ENCODE measurements around the gene TEDDM1. TPM values are rescaled to one million over a fixed set of nuclear protein-coding genes. Genes with fewer than 3 reads are reported as not detected.

TEDDM1 gene
- total RNA-seq, 3 donors from 2014 or later (not counting 1 experiment from before 2014, with no cell fraction given): not detected

- H3K9me3 ChIP-seq (ENCODE audit: control insufficient read depth, insufficient read depth, low read length): no peaks in the 10 kb centered on the region
- no peak overlapping the region for H3K4me3 ChIP-seq (ENCODE audit: low read length)
- Mint-ChIP-seq H3K27me3 (ENCODE audit: low read depth in 2 of 2) (peaks cover 12 to 17% of the 10 kb centered on the region in 2 donors), H3K4me1 (no peaks in the 10 kb centered on the region), H3K27ac (no peak overlapping the region), H3K9me3 (no peaks in the 10 kb centered on the region), H3K4me3 (no peak overlapping the region), H3K36me3 (no peaks in the 10 kb centered on the region)
- H3K27me3 ChIP-seq (ENCODE audit: control insufficient read depth, insufficient read depth, low read length): no peaks in the 10 kb centered on the region
- no peaks in the 10 kb centered on the region for H3K4me1 ChIP-seq (ENCODE audit: control insufficient read depth, insufficient read depth, low read length)
- no peaks in the 10 kb centered on the region for H3K36me3 ChIP-seq (ENCODE audit: control insufficient read depth, insufficient read depth, low read length)
- ATAC-seq (no peak), DNase-seq (no peak)
- 72% methylated on average over 3 of the region's 4 CpGs for WGBS (ENCODE audit: insufficient coverage)
- no peak for TF ChIP-seq CTCF (IDR thresholded peaks at IDR 0.05)
- intact Hi-C loops (cut with micrococcal nuclease): no loop called here
- H3K27ac ChIP-seq (ENCODE audit: low read length): no peak overlapping the region
Observed at GRCh38 chr1:182368903-182369302, 31.6 kb downstream of the TEDDM1 start.

GRCh38 chr1:182368358-182368757 is 32.1 kb downstream of the TEDDM1 start:
- 80% methylated on average over 3 of the region's 4 CpGs for WGBS (ENCODE audit: insufficient coverage)

GRCh38 chr1:182367926-182368325 is 32.5 kb downstream of the TEDDM1 start:
- no peak overlapping the region for H3K4me3 Mint-ChIP-seq
- no peaks in the 10 kb centered on the region for H3K4me1 Mint-ChIP-seq
- ATAC-seq (no peak), DNase-seq (no peak)
- TF ChIP-seq CTCF (IDR thresholded peaks at IDR 0.05): no peak
- WGBS (ENCODE audit: insufficient coverage): 100% methylated on average over 1 of the region's 2 CpGs
- H3K36me3 ChIP-seq (ENCODE audit: control insufficient read depth, insufficient read depth, low read length): no peaks in the 10 kb centered on the region
- H3K27ac ChIP-seq (ENCODE audit: low read length): no peak overlapping the region
- H3K4me3 ChIP-seq (ENCODE audit: low read length): no peak overlapping the region
- no peaks in the 10 kb centered on the region for H3K27me3 ChIP-seq (ENCODE audit: control insufficient read depth, insufficient read depth, low read length)
- H3K9me3 Mint-ChIP-seq: no peaks in the 10 kb centered on the region
- peaks cover 12 to 17% of the 10 kb centered on the region in 2 donors for H3K27me3 Mint-ChIP-seq (ENCODE audit: low read depth in 2 of 2)
- intact Hi-C loops (cut with micrococcal nuclease): no loop called here
- H3K9me3 ChIP-seq (ENCODE audit: control insufficient read depth, insufficient read depth, low read length): no peaks in the 10 kb centered on the region
- H3K27ac Mint-ChIP-seq: no peak overlapping the region
- no peaks in the 10 kb centered on the region for H3K36me3 Mint-ChIP-seq
- H3K4me1 ChIP-seq (ENCODE audit: control insufficient read depth, insufficient read depth, low read length): no peaks in the 10 kb centered on the region

More at GRCh38 chr1:182368358-182368757, 32.1 kb downstream of the TEDDM1 start:
- H3K9me3 ChIP-seq (ENCODE audit: control insufficient read depth, insufficient read depth, low read length): no peaks in the 10 kb centered on the region
- Mint-ChIP-seq H3K9me3 (no peaks in the 10 kb centered on the region), H3K27ac (no peak overlapping the region), H3K4me1 (no peaks in the 10 kb centered on the region), H3K27me3 (ENCODE audit: low read depth in 2 of 2) (peaks cover 12 to 17% of the 10 kb centered on the region in 2 donors), H3K36me3 (no peaks in the 10 kb centered on the region), H3K4me3 (no peak overlapping the region)
- TF ChIP-seq CTCF (IDR thresholded peaks at IDR 0.05): no peak
- DNase-seq (no peak), ATAC-seq (no peak)
- H3K27ac ChIP-seq (ENCODE audit: low read length): no peak overlapping the region
- no peak overlapping the region for H3K4me3 ChIP-seq (ENCODE audit: low read length)
- H3K27me3 ChIP-seq (ENCODE audit: control insufficient read depth, insufficient read depth, low read length): no peaks in the 10 kb centered on the region
- no peaks in the 10 kb centered on the region for H3K36me3 ChIP-seq (ENCODE audit: control insufficient read depth, insufficient read depth, low read length)
- no peaks in the 10 kb centered on the region for H3K4me1 ChIP-seq (ENCODE audit: control insufficient read depth, insufficient read depth, low read length)
- intact Hi-C loops (cut with micrococcal nuclease): no loop called here

- Mint-ChIP-seq H3K9me3 (no peaks in the 10 kb centered on the region), H3K27ac (no peak overlapping the region), H3K36me3 (no peaks in the 10 kb centered on the region), H3K4me3 (no peak overlapping the region), H3K27me3 (ENCODE audit: low read depth in 2 of 2) (peaks cover 12 to 17% of the 10 kb centered on the region in 2 donors), H3K4me1 (no peaks in the 10 kb centered on the region)
- Histone ChIP-seq H3K27me3 (ENCODE audit: control insufficient read depth, insufficient read depth, low read length) (no peaks in the 10 kb centered on the region), H3K27ac (ENCODE audit: low read length) (no peak overlapping the region), H3K4me3 (ENCODE audit: low read length) (no peak overlapping the region), H3K4me1 (ENCODE audit: control insufficient read depth, insufficient read depth, low read length) (no peaks in the 10 kb centered on the region), H3K36me3 (ENCODE audit: control insufficient read depth, insufficient read depth, low read length) (no peaks in the 10 kb centered on the region), H3K9me3 (ENCODE audit: control insufficient read depth, insufficient read depth, low read length) (no peaks in the 10 kb centered on the region)
- intact Hi-C loops (cut with micrococcal nuclease): no loop called here
- WGBS (ENCODE audit: insufficient coverage): 89% methylated on average over 2 of the region's 2 CpGs
- no peak for DNase-seq
- no peak for TF ChIP-seq CTCF (IDR thresholded peaks at IDR 0.05)
- no peak for ATAC-seq
Observed at GRCh38 chr1:182366596-182366995, 33.9 kb downstream of the TEDDM1 start.
